HG03064 (cell line): Measurements from ENCODE around the gene CTRL.

Experiments used
- ATAC-seq: cut with Tn5 transposase; IDR thresholded peaks from one replicate; pipeline ENCODE4 v1.9.1; 2021; ENCODE audit warnings: low read depth; ENCODE audit not compliant: unreplicated experiment

The CTRL gene

GRCh38 chr16:67897231-67897630, 34.4 kb downstream of the CTRL start:
- no peak for ATAC-seq

- no peak for ATAC-seq
These were observed 37.8 kb downstream of the CTRL start for GRCh38 chr16:67893743-67894399.

GRCh38 chr16:67892899-67893742, 38.5 kb downstream of the CTRL start, which contains the start of gene PSKH1:
TSS of gene PSKH1 (plus strand) at chr16:67893254. CDS start at chr16:67908750, 15,496 bp downstream.
- peak; percentile 83 for ATAC-seq

- ATAC-seq: no peak
These were observed 39.3 kb downstream of the CTRL start for GRCh38 chr16:67892375-67892774.

- no peak for ATAC-seq
These were observed 43.3 kb downstream of the CTRL start for GRCh38 chr16:67888331-67888730.

- ATAC-seq: no peak
These were observed 45.3 kb downstream of the CTRL start for GRCh38 chr16:67886387-67886786.

GRCh38 chr16:67885976-67886375, 45.7 kb downstream of the CTRL start:
- no peak for ATAC-seq

GRCh38 chr16:67885545-67885944, 46.1 kb downstream of the CTRL start:
- no peak for ATAC-seq

- ATAC-seq: no peak
These were observed 47.0 kb downstream of the CTRL start, which contains the start of gene NRN1L for GRCh38 chr16:67884684-67885083. TSS of gene NRN1L (plus strand) at chr16:67884885. CDS start at chr16:67884904, 19 bp downstream.

- no peak for ATAC-seq
These were observed 47.8 kb downstream of the CTRL start for GRCh38 chr16:67883872-67884261.

GRCh38 chr16:67883146-67883871, 48.4 kb downstream of the CTRL start:
- no peak for ATAC-seq

- ATAC-seq: no peak
These were observed 49.1 kb downstream of the CTRL start for GRCh38 chr16:67882374-67883145.

GRCh38 chr16:67881621-67882161, 50.0 kb downstream of the CTRL start:
- no peak for ATAC-seq

GRCh38 chr16:67880584-67880983, 51.1 kb downstream of the CTRL start:
- no peak for ATAC-seq

GRCh38 chr16:67879936-67880335, 51.7 kb downstream of the CTRL start:
- no peak for ATAC-seq
